Fibroblast of skin of left biceps (primary cell): ENCODE data around the gene YPEL1.
"Not testable (repeated sequence)": the region's sequence is repeated elsewhere in the genome, so short reads cannot be mapped to it uniquely, and the experiment has no call there.

Source experiments
- DNase-seq, 2 experiments: peaks; one replicate each; pipeline ENCODE4 v3.0.0-alpha.2; 2013; ENCODE audit warnings: low read depth in 2 of 2

YPEL1 gene

DNA sequence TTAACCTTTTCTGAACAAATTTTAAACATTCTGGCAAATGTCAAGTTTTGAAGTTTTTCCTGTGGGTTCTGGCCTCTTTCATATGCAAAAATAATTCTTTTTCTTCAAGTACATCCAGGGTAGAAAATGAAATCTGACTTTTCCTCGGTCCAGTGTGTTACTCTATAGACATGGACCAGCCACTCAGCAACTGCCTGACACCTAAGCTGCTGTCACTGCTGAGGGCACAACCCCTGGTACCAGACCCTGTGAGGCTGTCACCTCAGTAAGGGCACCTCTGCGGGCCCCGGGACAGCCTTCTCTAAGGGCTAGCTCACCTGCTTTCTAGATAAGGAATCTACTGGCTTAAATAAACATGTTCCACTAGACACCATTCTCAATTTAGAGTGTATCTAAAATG is 36.0 kb downstream of the YPEL1 start:
- DNase-seq = no peak

DNA sequence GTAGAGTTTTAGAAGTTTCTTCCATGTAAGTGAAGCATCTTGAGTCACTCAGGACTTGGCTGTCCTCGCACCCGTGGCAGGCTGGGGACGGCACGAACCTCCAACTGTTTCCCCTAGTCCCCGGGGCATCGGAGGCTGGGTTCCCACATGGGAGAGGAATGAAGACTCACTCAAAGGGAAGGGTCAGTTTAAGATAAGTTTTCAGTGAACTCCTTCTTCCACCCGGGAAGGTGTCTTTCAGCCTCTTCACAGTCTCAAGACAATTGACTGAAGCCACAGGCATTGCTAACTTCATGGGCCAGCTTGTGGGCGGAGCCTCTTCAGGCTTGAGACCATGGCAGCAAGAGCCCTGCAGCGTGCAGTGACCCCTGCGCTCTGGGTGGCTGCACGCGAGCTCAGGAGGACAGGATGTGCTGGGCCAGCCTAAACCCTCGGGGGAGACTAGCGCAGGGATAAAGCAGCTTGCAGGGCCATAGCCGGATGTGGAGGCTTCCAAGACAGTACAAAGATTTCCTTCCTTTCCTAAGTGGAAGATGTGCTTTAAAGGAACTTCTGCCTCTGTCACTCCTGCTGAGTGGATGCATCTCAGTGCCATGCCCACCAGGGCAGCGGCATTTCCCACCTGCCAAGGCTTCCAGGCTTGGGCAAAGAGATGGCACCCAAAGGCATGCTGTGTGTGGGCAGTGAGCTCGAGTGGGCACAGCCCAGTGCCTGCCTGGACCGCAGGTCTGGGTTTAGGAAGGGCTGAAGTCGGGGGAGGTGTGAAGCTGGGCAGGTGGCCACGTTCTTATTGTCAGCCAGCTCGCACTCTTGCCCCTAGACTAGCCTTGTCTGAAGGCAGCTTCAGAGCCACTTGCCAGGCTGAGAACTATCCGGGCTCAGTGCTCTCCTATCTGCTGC is 36.9 kb downstream of the YPEL1 start:
- no peak for DNase-seq

DNA sequence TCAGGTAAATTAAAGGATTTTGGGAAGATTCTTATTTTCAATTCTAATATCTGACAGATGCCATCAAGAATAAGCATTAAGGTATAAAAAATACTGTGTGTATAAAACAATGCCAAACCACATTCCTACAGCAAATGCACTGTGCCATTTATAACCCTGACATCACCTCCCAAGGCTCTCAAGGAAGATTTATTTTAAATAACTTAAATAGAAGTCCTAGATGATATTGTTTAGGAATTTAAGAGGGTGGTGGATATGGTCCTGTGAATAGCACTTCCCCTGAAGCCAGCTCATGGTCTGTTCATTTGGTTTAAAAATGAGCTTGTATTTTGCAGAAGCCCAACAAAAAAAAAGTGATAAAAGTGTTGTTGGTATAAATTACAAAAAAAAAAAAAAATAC is 37.7 kb downstream of the YPEL1 start:
- DNase-seq = no peak

DNA sequence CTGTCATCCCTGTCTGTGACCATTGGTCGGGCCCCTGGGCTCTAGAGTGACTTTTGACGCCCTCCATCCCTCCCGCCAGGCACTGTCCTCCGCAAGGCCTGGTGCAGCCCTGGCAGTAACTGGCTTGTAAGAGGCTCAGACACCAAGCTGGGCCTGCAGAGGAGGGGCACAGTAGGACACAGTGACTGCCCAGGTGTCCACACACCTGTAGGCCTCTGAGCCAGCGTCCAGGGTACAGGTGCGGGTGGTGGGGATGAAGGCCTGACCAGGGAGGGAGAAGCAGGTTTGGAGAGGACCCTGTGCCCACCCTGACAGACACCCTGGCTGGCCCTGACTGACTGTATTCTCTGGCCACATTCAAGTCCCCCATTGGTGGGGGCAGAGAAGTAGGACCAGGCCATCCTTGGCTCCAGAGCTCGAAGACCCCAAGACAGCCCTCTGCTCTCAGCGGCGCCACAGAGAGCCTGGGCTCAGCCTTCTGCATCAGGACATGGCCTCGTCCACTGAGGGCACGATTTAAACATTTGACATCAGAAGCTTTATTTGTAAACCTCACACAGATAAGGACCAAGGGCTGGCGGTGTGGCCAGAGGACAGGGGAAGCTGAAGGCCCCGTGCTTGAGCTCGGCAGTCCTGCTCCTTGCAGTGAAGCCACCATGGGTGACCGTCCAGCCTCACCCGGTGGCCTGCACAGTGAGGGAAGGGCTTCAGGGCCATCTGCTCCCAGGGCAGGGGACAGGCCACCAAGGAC is 38.4 kb downstream of the YPEL1 start:
- DNase-seq = no peak

DNA sequence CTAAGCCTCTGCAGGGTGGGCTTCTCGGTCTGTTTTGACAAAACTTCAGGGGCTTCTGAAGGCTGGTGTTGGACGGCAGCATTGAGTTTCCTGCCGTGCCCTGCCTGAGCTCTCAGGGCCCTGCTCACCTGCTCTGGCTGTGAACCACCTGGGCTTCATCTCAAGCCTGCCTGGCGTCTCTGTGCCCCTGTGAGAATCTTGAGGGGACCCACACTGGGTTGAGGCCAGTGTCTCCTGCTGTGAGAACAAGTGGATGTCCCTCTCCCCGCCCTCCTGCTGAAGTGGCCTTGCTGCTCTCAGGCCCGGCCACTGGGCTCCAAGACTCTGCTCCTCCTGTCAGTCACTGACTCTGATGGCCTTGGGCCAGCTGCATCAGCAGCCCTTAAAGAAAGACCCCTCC is 39.5 kb downstream of the YPEL1 start:
- DNase-seq = no peak

- DNase-seq = no peak
Measured at GRCh38 chr22:21695430-21696085, 40.0 kb downstream of the YPEL1 start.

DNA sequence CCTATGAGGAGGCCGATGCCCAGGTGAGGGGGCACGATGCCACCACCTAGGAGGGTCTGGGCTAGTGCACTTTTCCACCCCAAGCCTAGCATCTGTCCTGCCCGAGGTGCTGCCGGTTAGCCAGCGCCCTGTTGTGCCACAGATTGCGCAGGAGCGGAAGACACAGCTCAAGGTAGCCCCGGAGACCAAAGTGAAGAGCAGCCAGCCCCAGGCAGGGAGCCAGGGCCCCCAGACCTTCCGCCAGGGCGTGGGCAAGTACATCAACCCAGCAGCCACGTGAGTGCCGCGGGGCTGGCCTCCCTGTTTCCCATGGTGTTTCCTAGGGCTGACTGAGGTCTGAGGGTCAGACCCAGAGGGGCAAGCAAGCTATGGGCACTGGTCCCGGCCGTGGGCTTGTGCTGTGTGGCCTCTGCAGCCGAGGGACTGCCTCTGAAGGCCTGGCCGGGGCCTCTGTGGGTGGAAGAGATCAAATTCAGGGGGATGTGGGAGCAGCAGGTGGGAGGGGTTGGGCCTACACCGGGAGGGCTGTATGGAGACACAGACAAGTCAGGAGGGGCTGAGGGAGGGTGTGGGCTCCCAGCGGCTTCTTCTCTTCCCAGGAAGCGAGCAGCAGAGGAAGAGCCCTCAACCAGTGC is 40.7 kb downstream of the YPEL1 start:
- no peak for DNase-seq

DNA sequence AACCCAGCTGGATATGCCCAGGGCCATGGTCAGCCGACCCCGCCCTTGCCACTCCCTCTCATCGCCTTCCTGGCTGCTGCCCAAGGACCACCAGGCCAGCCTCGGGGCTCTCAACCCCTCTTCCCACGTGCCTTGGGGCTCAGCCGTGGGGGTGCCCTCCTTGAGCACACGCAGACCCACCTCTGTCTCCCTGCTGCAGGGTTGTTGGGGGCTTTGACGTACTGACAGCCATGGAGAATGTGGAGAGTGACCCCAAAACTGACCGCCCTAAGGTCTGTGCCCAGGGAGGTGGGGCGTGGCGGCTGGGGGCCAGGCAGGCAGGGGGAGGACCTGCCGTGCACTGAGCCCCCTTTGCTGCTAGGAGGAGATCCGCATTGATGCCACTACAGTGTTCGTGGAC is 41.2 kb downstream of the YPEL1 start:
- DNase-seq = no peak

DNA sequence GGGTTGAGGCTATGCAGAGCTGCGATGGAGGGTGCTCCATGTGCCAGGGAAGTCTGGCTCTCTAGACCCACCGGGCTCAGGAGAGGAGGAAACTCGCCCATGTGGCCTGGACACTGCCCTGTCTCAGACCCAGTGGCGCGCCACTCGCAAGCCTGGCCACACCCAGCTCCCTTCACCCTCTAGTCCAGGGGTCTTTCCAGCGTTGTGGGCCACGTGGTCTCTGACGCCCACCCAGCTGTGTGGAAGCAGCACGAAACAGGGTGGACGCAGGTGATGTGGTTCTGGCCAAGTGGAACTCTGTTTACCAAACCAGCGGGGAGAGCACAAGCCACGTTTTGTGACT is 41.6 kb downstream of the YPEL1 start:
- DNase-seq = no peak

- DNase-seq = no peak
Measured at GRCh38 chr22:21693333-21693998, 42.1 kb downstream of the YPEL1 start.

GRCh38 chr22:21692856-21693255 is 42.7 kb downstream of the YPEL1 start:
- not testable (repeated sequence) for DNase-seq

DNA sequence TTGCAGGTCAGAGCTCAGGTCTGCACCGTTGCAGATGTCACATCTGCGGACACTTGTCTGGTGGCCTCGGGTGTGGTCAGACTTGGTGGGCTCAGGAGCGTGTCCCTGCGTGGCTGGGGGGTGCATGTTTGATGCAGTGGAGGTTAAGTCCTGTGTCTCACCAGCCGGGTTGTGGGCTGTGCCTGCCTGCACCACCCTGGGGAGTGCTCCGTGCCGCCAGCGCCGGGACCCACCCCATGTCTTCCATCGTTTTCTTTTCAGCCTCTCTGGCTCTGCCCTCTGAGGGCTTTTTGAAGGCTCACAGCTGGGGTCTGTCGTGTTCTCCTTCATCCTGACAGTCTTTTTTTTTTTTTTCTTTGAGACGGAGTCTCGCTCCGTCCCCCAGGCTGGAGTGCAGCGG is 43.8 kb downstream of the YPEL1 start:
- DNase-seq = no peak

- no peak for DNase-seq
Measured at GRCh38 chr22:21690401-21690801, 45.2 kb downstream of the YPEL1 start.

DNA sequence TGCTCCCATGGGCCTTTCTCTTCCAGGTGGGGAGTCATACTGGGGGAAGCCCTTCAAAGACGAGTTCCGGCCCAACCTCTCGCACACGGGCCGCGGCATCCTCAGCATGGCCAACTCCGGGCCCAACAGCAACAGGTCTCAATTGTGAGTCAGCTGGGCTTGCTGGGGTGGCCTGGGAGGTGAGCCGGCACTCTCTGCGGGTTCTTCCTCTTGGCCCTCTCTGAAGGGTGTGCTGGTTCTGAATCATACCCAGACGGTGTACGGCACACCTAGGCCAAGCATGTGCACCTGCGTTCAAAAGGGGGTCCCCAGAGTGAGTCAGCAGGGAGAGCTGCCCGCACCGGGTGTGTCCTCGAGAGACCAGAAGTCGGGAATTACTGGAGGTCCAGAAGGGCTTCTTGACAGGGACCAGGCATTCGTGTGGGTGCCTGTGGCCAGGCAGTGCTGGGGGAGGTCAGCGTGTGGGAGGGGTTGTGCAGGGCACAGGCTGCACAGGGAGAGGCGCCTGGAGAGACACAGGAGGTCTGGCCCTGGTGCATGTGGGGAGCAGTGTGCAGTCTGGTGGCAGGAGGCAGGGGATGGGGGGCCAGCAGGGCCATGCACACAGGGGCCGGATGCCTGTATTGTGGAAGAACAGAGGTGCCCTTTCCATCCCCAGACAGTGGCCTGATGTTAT is 46.8 kb downstream of the YPEL1 start:
- no peak for DNase-seq

GRCh38 chr22:21688341-21688705 is 47.3 kb downstream of the YPEL1 start:
- no peak for DNase-seq

DNA sequence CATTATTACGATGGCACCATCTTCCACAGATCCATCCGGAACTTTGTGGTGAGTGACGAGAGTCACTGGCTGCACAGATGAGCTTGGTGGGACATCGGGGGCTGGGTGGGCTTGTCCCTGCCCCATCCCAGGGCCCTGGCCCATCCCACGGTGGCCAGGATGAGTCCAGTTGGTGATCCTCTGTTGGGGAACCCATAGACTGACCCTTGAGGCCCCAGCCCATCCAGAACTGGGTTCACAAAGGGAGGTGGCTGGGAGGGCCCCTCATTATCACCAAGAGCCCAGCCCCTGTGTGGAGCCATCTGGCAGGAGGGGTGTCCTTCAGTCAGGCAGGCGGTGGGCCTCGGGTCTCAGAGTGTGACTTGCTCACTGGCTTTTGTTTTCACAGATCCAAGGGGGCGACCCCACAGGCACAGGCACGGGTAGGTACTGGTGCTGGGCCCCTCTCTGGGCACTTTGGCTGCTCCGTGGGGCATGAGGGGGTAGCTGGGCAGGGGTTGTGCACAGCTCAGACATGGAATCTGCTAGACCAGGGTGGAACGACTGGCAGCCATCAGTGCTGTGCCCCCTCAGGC is 47.8 kb downstream of the YPEL1 start:
- DNase-seq = no peak

GRCh38 chr22:21686634-21687393 is 48.8 kb downstream of the YPEL1 start:
- DNase-seq = no peak

DNA sequence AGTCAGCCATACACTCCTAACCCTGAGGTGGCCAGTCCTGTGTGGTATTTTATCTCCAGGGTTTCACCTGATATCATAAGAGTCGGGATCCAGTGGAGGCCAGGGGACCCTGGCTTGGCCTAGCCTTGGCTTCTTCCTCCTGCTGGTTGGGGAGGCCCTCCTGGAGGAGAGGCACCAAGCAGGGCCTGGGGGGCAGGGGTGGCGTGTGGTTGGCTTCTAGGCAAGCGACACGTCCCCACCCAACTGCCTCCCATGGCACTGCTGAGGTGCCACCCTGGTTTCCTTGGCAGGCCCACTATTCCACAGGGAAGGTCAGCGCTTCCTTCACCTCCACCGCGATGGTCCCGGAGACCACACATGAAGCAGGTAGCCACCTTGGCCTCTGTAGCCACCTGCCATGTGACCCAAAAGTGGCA is 49.4 kb downstream of the YPEL1 start:
- no peak for DNase-seq

DNA sequence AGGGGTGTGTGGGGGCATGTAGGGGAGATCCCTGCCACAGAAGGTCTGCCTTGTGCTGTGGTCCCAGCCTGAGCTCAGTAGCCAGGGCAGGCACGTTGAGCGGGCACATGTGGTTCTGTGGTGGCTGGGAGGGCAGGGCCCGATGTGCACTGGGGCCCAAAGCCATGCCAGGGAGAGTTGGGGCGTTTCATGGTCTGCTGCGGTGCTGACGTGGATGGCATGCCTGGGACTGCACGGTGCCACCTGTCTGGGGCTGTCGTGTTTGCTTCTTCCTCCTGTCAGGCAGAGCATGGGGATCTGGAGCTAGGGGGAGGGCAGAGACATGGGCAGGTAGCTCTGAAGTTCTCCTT is 50.5 kb downstream of the YPEL1 start:
- no peak for DNase-seq

GRCh38 chr22:21684492-21685163 is 51.0 kb downstream of the YPEL1 start:
- no peak for DNase-seq
